Subcutaneous abdominal adipose tissue (tissue), 5 donors: Measurements from ENCODE around the gene BORCS6.
"Not testable (repeated sequence)": the region's sequence is repeated elsewhere in the genome, so short reads cannot be mapped to it uniquely, and the experiment has no call there.

ENCODE experiments used
- H3K27ac ChIP-seq: one replicate; pipeline ENCODE4 v1.7.0; 2013; ENCODE audit warnings: low read depth, mild to moderate bottlenecking, inconsistent platforms, low read length, moderate library complexity
- H3K27me3 ChIP-seq, 5 donors: one replicate each; pipeline ENCODE4 v1.7.0; 2013; ENCODE audit warnings: low read length in 5 of 5, inconsistent platforms in 1 of 5; ENCODE audit not compliant: control insufficient read depth in 5 of 5, insufficient read depth in 4 of 5
- H3K36me3 ChIP-seq, 5 donors: one replicate each; pipeline ENCODE4 v1.7.0; 2013; ENCODE audit warnings: low read length in 5 of 5; ENCODE audit not compliant: control insufficient read depth in 5 of 5, insufficient read depth in 5 of 5
- H3K4me1 ChIP-seq, 5 donors: one replicate each; pipeline ENCODE4 v1.7.0; 2013; ENCODE audit warnings: low read length in 5 of 5, mild to moderate bottlenecking in 3 of 5, moderate library complexity in 1 of 5; ENCODE audit not compliant: control insufficient read depth in 5 of 5, insufficient read depth in 5 of 5
- H3K4me3 ChIP-seq, 5 donors: one replicate each; pipeline ENCODE4 v1.7.0; 2013; ENCODE audit warnings: low read length in 5 of 5, low read depth in 1 of 5
- H3K9ac ChIP-seq, 5 donors: one replicate each; pipeline ENCODE4 v1.7.0; 2013; ENCODE audit warnings: low read length in 5 of 5, mild to moderate bottlenecking in 4 of 5, moderate library complexity in 3 of 5
- H3K9me3 ChIP-seq, 5 donors: one replicate each; pipeline ENCODE4 v1.7.0; 2013; ENCODE audit warnings: low read length in 5 of 5; ENCODE audit not compliant: control insufficient read depth in 5 of 5
- donor health status: healthy.
- donor health status: healthy.
- donor health status: healthy.
- donor health status: healthy.
- donor health status: healthy.

Gene BORCS6

GRCh38 chr17:8173056-8173870 is 16.7 kb downstream of the BORCS6 start:
- Histone ChIP-seq H3K9ac (peak overlapping the region; percentile 57 to 80 (median 66)), H3K27me3 (no peaks in the 10 kb centered on the region), H3K4me3 (peak overlapping the region; percentile 40 to 73 (median 58)), H3K27ac (peak overlapping the region; percentile 94), H3K36me3 (no peaks in the 10 kb centered on the region), H3K4me1 (peaks cover 3 to 35% (median 29%) of the 10 kb centered on the region in 5 donors), H3K9me3 (no peaks in the 10 kb centered on the region)

DNA sequence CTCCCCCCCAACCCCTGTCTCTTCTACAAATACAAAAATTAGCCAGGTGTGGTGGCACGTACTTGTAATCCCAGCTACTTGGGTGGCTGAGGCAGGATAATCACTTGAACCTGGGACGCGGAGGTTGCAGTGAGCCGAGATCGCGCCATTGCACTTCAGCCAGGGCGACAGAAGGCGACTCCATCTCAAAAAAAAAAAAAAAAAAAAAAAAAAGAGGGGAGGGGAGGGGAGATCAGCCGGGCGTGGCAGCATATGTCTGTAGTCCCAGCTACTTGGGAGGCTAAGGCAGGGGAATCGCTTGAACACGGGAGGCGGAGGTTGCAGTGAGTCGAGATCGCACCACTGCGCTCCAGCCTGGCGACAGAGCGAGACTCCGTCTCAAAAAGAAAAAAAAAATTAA is 19.8 kb downstream of the BORCS6 start:
- H3K27ac ChIP-seq, H3K9ac ChIP-seq, H3K36me3 ChIP-seq, H3K27me3 ChIP-seq, H3K9me3 ChIP-seq, H3K4me3 ChIP-seq: not testable (repeated sequence)
- H3K4me1 ChIP-seq: peaks cover 0 to 17% (median 9%) of the 10 kb centered on the region in 5 donors

- Histone ChIP-seq H3K9ac (no peak overlapping the region), H3K27ac (no peak overlapping the region), H3K27me3 (no peaks in the 10 kb centered on the region), H3K4me3 (no peak overlapping the region), H3K4me1 (peaks cover 5 to 23% (median 18%) of the 10 kb centered on the region in 5 donors), H3K36me3 (no peaks in the 10 kb centered on the region), H3K9me3 (no peaks in the 10 kb centered on the region)
Measured at GRCh38 chr17:8167526-8167925, 22.5 kb downstream of the BORCS6 start.

GRCh38 chr17:8166731-8167130 is 23.2 kb downstream of the BORCS6 start:
- peaks cover 8 to 28% (median 25%) of the 10 kb centered on the region in 5 donors for H3K4me1 ChIP-seq
- H3K36me3 ChIP-seq: peaks cover 0 to 1% (median 0%) of the 10 kb centered on the region in 5 donors
- no peaks in the 10 kb centered on the region for H3K9me3 ChIP-seq
- H3K27me3 ChIP-seq: no peaks in the 10 kb centered on the region
- no peak overlapping the region for H3K4me3 ChIP-seq
- H3K9ac ChIP-seq: no peak overlapping the region
- H3K27ac ChIP-seq: no peak overlapping the region

DNA sequence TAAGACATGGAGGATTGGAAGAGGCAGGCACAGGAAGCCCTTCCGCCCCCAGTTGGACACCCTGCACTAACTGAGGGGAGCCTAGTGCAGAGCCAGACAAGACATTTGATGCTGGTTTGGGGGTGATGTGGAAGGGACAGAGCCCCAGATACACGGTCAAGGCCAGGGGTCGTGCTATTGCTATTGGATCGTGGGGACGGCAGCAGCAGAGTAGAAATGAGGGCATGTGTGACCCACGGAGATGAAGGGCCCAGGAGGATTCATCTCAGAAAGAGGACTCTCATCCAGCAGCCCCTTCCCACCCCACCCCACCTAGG is 25.2 kb downstream of the BORCS6 start:
- H3K36me3 ChIP-seq: peaks cover 2 to 20% (median 15%) of the 10 kb centered on the region in 5 donors
- H3K4me1 ChIP-seq: peaks cover 10 to 43% (median 40%) of the 10 kb centered on the region in 5 donors
- H3K9me3 ChIP-seq: no peaks in the 10 kb centered on the region
- H3K4me3 ChIP-seq: peak overlapping the region in 1 of 5 donors; percentile 92
- peak overlapping the region in 2 of 5 donors; percentile 12 to 33 for H3K9ac ChIP-seq
- H3K27me3 ChIP-seq: no peaks in the 10 kb centered on the region
- H3K27ac ChIP-seq: peak overlapping the region; percentile 93

DNA sequence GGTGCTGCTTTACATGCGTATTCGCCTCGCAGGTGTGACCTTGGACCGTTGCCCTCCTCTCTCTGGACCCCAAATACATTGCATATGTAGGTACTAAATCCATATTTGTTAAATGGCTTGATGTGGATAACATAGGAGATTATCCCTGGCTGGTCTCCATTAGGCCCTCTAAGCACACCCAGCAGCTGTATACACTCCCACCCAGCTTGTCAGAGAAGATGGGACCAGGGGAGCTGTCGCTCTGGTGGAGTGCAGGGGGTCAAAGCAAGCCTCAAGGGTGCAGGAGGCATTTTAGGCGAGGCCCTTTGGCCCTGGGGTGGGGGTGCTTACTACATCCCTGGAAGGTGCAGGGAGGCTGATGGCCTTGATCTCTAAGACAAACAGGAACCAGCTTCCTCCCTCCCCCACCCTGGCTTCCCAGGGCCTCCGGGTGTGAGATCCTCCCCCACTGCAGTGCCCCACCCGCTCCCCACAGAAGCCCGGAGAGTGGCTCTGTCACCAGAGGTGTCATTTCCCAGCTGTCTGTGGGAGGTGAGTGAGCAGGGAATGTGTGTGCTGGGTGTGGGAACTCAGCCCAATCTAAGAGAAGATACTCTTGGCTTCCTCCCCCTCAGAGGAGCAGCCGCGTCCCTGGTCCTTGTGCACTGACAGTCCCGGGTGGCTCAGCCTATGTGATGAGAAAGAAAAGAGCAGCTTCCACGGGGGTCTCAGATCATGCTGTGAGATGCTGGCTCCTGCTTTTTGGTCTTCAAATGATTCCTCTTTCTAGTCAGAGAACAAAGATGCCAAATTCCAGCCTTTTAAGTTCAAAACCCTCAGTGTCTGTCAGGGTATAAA is 25.8 kb downstream of the BORCS6 start:
- peak overlapping the region; percentile 93 for H3K27ac ChIP-seq
- H3K9me3 ChIP-seq: no peaks in the 10 kb centered on the region
- peaks cover 10 to 46% (median 40%) of the 10 kb centered on the region in 5 donors for H3K4me1 ChIP-seq
- peaks cover 2 to 26% (median 21%) of the 10 kb centered on the region in 5 donors for H3K36me3 ChIP-seq
- peak overlapping the region; percentile 22 to 77 (median 39) for H3K9ac ChIP-seq
- peak overlapping the region in 4 of 5 donors; percentile 14 to 92 (median 30) for H3K4me3 ChIP-seq
- no peaks in the 10 kb centered on the region for H3K27me3 ChIP-seq

DNA sequence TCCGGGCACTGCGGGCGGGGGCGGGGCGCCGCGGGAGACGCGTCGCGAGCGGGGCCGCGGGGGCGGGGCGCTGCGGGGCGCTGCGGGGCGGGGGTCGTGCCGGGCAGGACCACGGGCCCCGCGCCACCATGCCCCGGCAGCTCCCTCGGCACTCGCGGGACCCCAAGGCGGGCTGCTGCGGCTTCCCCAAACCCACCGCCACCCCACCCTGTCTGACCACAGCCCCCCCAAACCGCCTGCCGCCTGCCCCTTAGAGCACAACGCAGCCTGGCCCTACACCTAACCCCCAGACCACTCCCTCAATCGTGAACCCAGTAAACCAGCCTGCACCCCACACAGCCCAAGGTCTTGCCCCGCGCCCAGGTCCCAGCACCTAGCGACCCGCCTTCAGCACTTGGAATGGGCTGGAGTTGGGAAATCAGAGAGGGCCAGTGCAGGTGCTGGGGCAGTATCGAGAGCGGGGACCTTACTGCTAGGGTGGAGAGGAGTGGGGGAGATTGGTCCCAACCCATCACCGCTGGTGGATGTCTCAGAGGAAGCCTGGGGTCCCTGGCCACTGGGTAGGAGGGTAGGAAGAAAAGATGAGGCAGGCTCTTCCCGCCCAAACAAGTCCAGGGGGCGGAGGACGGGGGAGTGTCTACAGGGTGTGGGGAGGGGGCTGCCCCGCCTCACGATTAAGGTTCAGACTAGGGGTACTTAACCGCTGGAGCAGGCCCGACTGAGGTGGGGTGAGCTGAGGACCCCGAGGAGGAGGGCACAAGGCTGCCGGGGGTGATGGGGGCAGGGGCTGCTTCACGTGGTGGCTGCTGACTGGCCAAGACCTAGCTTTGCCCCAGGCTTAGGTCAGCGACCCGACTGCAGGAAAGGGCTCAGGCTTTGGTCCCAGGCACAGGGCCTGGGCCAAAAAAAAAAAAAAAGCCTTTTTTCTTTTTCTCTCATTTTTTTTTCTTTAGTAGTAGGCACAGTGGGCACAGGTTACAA is 26.7 kb downstream of the BORCS6 start:
- Histone ChIP-seq H3K27me3 (no peaks in the 10 kb centered on the region), H3K9ac (peak overlapping the region in 4 of 5 donors; percentile 65 to 77 (median 72)), H3K4me3 (peak overlapping the region; percentile 37 to 97 (median 65)), H3K4me1 (peaks cover 10 to 51% (median 46%) of the 10 kb centered on the region in 5 donors), H3K36me3 (peaks cover 2 to 28% (median 25%) of the 10 kb centered on the region in 5 donors), H3K9me3 (no peaks in the 10 kb centered on the region), H3K27ac (peak overlapping the region; percentile 93)

- peaks cover 2 to 29% (median 25%) of the 10 kb centered on the region in 5 donors for H3K36me3 ChIP-seq
- peak within 1 kb of the TSS; percentile 93 for H3K27ac ChIP-seq
- H3K4me1 ChIP-seq: peaks cover 10 to 52% (median 46%) of the 10 kb centered on the region in 5 donors
- peak within 1 kb of the TSS; percentile 77 to 99 (median 86) for H3K9ac ChIP-seq
- no peaks in the 10 kb centered on the region for H3K27me3 ChIP-seq
- H3K4me3 ChIP-seq: peak within 1 kb of the TSS; percentile 84 to 97 (median 92)
- no peaks in the 10 kb centered on the region for H3K9me3 ChIP-seq
Measured at GRCh38 chr17:8162233-8162996, 27.6 kb downstream of the BORCS6 start, which contains the start of gene VAMP2. VAMP2 (minus strand) TSS chr17:8162948; CDS start chr17:8162879, 69 bp downstream.
